Body of pancreas (tissue), 4 donors: ENCODE data around the gene SLC35E3.

Experiments used
- CTCF ChIP-seq, 7 experiments: fragments of 450-650 bp in 4 of 7; fragments of 200-600 bp in 3 of 7; sonication (generic) in 3 of 7; IDR thresholded peaks; one replicate each; pipeline ENCODE4 v1.5.1; 2016 to 2019; ENCODE audit warnings: antibody characterized with exemption in 7 of 7
- POLR2A ChIP-seq, 3 donors: fragments of 450-650 bp; IDR thresholded peaks; one replicate each; pipeline ENCODE4 v1.6.1; 2016; ENCODE audit warnings: antibody characterized with exemption in 3 of 3, mild to moderate bottlenecking in 2 of 3

GRCh38 chr12:68824131-68824530 is 78.2 kb downstream of the SLC35E3 start:
- TF ChIP-seq CTCF (IDR thresholded peaks at IDR 0.05) (no peak), POLR2A (IDR thresholded peaks at IDR 0.05) (no peak)
